B cell (primary cell): ENCODE measurements around the gene ITFG1. TPM values are rescaled to one million over a fixed set of nuclear protein-coding genes. Genes with fewer than 3 reads are reported as not detected.
"Not testable (repeated sequence)": the region's sequence is repeated elsewhere in the genome, so short reads cannot be mapped to it uniquely, and the experiment has no call there.

Source experiments
- ATAC-seq: fragments of 200-7000 bp; cut with Tn5 transposase; one replicate; pipeline ENCODE4 v1.10.0; 2021; ENCODE audit warnings: low read depth, mild to moderate bottlenecking, moderate number of reproducible peaks, moderate library complexity
- CTCF ChIA-PET: fragments of 350-600 bp; sonication (Branson Sonifier 250); formaldehyde crosslinking; loops from one replicate; lab custom pipeline; 2021; ENCODE audit warnings: antibody characterized with exemption, inconsistent platforms; lab: Charles Lee
- POLR2A ChIA-PET: fragments of 350-600 bp; sonication (Branson Sonifier 250); formaldehyde crosslinking; loops from one replicate; lab custom pipeline; 2021; ENCODE audit warnings: antibody characterized with exemption; lab: Charles Lee
- DNase-seq: peaks from one replicate; pipeline ENCODE4 v3.0.0; 2013
- H2AFZ ChIP-seq: 2 replicates; pipeline ENCODE4 v1.6.1; 2012; ENCODE audit warnings: mild to moderate bottlenecking, low read depth, low read length; ENCODE audit not compliant: insufficient read depth, poor library complexity, severe bottlenecking
- H3K27ac ChIP-seq, 2 donors: 1 replicate in 1 of 2; 2 replicates in 1 of 2; pipeline ENCODE4 v1.5.1; 2012 to 2013; ENCODE audit warnings: low read length in 2 of 2, mild to moderate bottlenecking in 2 of 2, moderate library complexity in 1 of 2
- H3K27me3 ChIP-seq, 4 experiments: fragments of 200-600 bp in 1 of 4; sonication (generic) in 1 of 4; replicated peaks in 1 of 4; 1 replicate in 2 of 4; 2 replicates in 2 of 4; pipeline versions ENCODE4 v1.6.1 to v1.7.0; 2013 to 2016; ENCODE audit warnings: low read length in 3 of 4, mild to moderate bottlenecking in 2 of 4, mixed read lengths in 1 of 4, moderate library complexity in 1 of 4; ENCODE audit not compliant: insufficient read depth in 4 of 4, control insufficient read depth in 3 of 4; ENCODE audit errors: control extremely low read depth in 1 of 4
- H3K36me3 ChIP-seq, 2 experiments: replicated peaks in 1 of 2; 1 replicate in 1 of 2; 2 replicates in 1 of 2; pipeline versions ENCODE4 v1.6.1 to v1.7.1; 2013; ENCODE audit warnings: low read length in 1 of 2; ENCODE audit not compliant: insufficient read depth in 2 of 2, control insufficient read depth in 1 of 2; ENCODE audit errors: control extremely low read depth in 1 of 2, extremely low read depth in 1 of 2
- H3K4me1 ChIP-seq, 2 donors: fragments of 200-600 bp in 1 of 2; sonication (generic) in 1 of 2; 1 replicate in 1 of 2; 2 replicates in 1 of 2; pipeline versions ENCODE4 v1.5.1 to v1.6.1; 2013 to 2017; ENCODE audit warnings: low read length in 2 of 2; ENCODE audit not compliant: control insufficient read depth in 2 of 2, insufficient read depth in 2 of 2
- H3K4me2 ChIP-seq: replicated peaks from 2 replicates; pipeline ENCODE3; 2012; ENCODE audit warnings: mild to moderate bottlenecking, low read depth, low read length; ENCODE audit not compliant: poor library complexity, severe bottlenecking
- H3K4me3 ChIP-seq, 5 experiments: fragments of 200-600 bp in 1 of 5; sonication (generic) in 1 of 5; 1 replicate in 3 of 5; 2 replicates in 2 of 5; pipeline versions ENCODE4 v1.5.1 to v1.7.0; 2011 to 2016; ENCODE audit warnings: low read length in 4 of 5, mild to moderate bottlenecking in 4 of 5, low read depth in 2 of 5, control low read depth in 1 of 5, moderate library complexity in 1 of 5; ENCODE audit not compliant: insufficient read depth in 1 of 5; ENCODE audit errors: control extremely low read depth in 1 of 5, extremely low read depth in 1 of 5
- H3K79me2 ChIP-seq: fragments of 200-600 bp; sonication (generic); one replicate; pipeline ENCODE4 v1.6.0; 2016; ENCODE audit warnings: low read length; ENCODE audit not compliant: control insufficient read depth, insufficient read depth
- H3K9ac ChIP-seq: fragments of 200-600 bp; sonication (generic); 2 replicates; pipeline ENCODE4 v1.6.1; 2017; ENCODE audit warnings: mild to moderate bottlenecking, low read length, moderate library complexity
- H3K9me3 ChIP-seq, 3 donors: one replicate each; pipeline versions ENCODE4 v1.6.1 to v1.7.1; 2013; ENCODE audit warnings: low read length in 2 of 3; ENCODE audit not compliant: control insufficient read depth in 2 of 3, insufficient read depth in 1 of 3; ENCODE audit errors: control extremely low read depth in 1 of 3
- H4K20me1 ChIP-seq: 2 replicates; pipeline ENCODE4 v1.6.0; 2012; ENCODE audit warnings: mild to moderate bottlenecking, low read length; ENCODE audit not compliant: insufficient read depth, control insufficient read depth, poor library complexity, severe bottlenecking
- H3K27ac Mint-ChIP-seq: one replicate; pipeline ENCODE4 v1.8.0; 2021; ENCODE audit warnings: mixed read lengths
- H3K27me3 Mint-ChIP-seq: one replicate; pipeline ENCODE4 v1.8.0; 2021; ENCODE audit warnings: mixed read lengths
- H3K4me1 Mint-ChIP-seq: one replicate; pipeline ENCODE4 v1.8.0; 2021; ENCODE audit warnings: mixed read lengths
- H3K4me3 Mint-ChIP-seq: one replicate; pipeline ENCODE4 v1.8.0; 2021; ENCODE audit warnings: mixed read lengths
- H3K9me3 Mint-ChIP-seq: one replicate; pipeline ENCODE4 v1.8.0; 2022; ENCODE audit warnings: mixed read lengths; ENCODE audit not compliant: insufficient read depth
- EZH2 ChIP-seq: IDR thresholded peaks from 2 replicates; pipeline ENCODE4 v1.6.1; 2012; ENCODE audit warnings: borderline replicate concordance, low read depth, mild to moderate bottlenecking, moderate library complexity, low read length; ENCODE audit not compliant: insufficient read depth, poor library complexity, severe bottlenecking
- WGBS: methylation state at CpG from one replicate; pipeline ENCODE4 v1.1.5; 2013; ENCODE audit warnings: missing lambda C conversion rate; ENCODE audit not compliant: insufficient coverage; 5-methylcytosine and 5-hydroxymethylcytosine counted together
- intact Hi-C: fragments of 100-400 bp; cut with micrococcal nuclease; formaldehyde crosslinking; loops from one replicate; pipeline ENCODE4 v1.10.0; 2022
- polyA plus RNA-seq: library from polyadenylated mRNA; depleted of rRNA; stranded (reverse); fragments of >200 nt; gene quantifications from 2 replicates; pipeline ENCODE4 v1.2.3, GENCODE V29; 2012
- total RNA-seq, 2 donors: library from RNA; stranded (reverse); fragments of 120-200 nt in 1 of 2; gene quantifications; 1 replicate in 1 of 2; 2 replicates in 1 of 2; pipeline versions ENCODE4 v1.2.3 to v1.2.4, GENCODE V29; 2013 to 2022
- TF ChIP-seq, protein P1 (sequence below): fragments of 200-600 bp; IDR thresholded peaks from one replicate; pipeline ENCODE4 v1.8.0; 2022; ENCODE audit warnings: antibody characterized with exemption, mild to moderate bottlenecking

Gene ITFG1
- total and polyA plus RNA-seq, 2 donors (not counting 1 experiment from before 2014, with no cell fraction given): 9.7 to 40.4 TPM

DNA sequence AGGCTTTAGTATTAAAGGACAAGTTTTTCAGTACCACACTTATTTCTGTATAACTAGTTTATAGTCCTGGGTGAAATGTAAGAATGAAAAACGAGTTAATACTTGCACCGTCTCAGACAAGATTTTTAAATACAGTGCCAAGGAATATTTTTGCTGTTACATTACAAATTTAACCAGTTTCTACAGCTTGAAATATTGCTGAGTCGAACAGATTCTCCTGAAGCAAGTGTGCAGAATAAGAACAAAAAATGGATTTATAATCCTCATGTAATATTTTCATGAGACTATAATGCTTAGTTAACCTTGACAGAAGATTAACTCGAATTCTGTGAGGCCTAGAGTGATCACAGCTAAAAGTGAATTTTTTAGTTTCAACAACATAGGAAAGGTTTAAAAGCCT is 320.2 kb downstream of the ITFG1 start:
- Mint-ChIP-seq H3K4me3 (no peak overlapping the region), H3K27ac (no peak overlapping the region), H3K4me1 (peaks cover 19% of the 10 kb centered on the region), H3K9me3 (no peaks in the 10 kb centered on the region), H3K27me3 (no peaks in the 10 kb centered on the region)
- Histone ChIP-seq H2AFZ (no peak overlapping the region), H3K27me3 (peaks cover 0 to 9% (median 0%) of the 10 kb centered on the region in 4 experiments), H3K4me3 (no peak overlapping the region), H4K20me1 (no peaks in the 10 kb centered on the region), H3K79me2 (no peaks in the 10 kb centered on the region), H3K4me2 (no peak overlapping the region), H3K9ac (no peak overlapping the region), H3K4me1 (peaks cover 9 to 16% of the 10 kb centered on the region in 2 donors), H3K9me3 (peaks cover 0 to 5% (median 0%) of the 10 kb centered on the region in 3 donors), H3K36me3 (no peaks in the 10 kb centered on the region), H3K27ac (no peak overlapping the region)
- no peak for TF ChIP-seq EZH2
- TF ChIP-seq, protein P1, sequence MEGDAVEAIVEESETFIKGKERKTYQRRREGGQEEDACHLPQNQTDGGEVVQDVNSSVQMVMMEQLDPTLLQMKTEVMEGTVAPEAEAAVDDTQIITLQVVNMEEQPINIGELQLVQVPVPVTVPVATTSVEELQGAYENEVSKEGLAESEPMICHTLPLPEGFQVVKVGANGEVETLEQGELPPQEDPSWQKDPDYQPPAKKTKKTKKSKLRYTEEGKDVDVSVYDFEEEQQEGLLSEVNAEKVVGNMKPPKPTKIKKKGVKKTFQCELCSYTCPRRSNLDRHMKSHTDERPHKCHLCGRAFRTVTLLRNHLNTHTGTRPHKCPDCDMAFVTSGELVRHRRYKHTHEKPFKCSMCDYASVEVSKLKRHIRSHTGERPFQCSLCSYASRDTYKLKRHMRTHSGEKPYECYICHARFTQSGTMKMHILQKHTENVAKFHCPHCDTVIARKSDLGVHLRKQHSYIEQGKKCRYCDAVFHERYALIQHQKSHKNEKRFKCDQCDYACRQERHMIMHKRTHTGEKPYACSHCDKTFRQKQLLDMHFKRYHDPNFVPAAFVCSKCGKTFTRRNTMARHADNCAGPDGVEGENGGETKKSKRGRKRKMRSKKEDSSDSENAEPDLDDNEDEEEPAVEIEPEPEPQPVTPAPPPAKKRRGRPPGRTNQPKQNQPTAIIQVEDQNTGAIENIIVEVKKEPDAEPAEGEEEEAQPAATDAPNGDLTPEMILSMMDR: no peak
- POLR2A ChIA-PET: no interaction called here
- intact Hi-C loops: loop anchor here (1.0 to 10.0 kb wide), 9 partner anchors 103 to 1482 kb away; partner anchors contain the start of gene LONP2
- no peak for DNase-seq
- CTCF ChIA-PET: interaction anchor here (0.8 to 6.2 kb wide), 13 partner anchors 8 to 1025 kb away, joined by 3 to 60 read pairs (median 18); partner anchors contain the start of gene ABCC12
- no peak for ATAC-seq
- WGBS: no CpG with 5 or more reads among the region's 4 CpGs

DNA sequence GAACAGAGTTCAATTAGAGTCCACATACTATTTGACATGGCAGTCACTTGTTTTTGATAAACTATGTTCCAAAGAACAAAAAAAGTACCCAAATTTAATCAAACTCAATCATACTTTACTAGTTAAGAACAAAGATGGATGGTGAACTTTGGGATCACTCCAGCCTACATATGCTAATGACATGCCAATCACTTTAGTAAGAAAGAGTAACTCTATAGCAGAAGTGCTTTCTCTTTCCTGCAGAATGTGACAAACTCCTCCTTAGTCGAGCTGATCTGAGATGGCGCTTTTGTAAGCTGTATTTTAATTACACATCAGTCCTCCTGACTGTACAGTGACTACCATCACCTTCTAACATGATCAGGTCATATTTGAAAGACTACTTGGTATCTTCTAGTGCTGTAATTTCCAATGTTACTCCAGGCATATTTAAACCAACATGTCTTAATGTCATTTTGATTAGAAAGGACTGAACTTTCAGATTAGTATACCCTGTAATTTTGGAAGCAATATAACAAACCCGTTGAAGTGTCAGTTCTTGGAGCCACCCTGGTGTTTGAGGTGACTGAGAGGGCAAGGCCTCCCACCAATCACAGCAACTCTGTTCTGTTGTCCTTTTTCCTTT is 321.2 kb downstream of the ITFG1 start:
- Histone ChIP-seq H4K20me1 (no peaks in the 10 kb centered on the region), H3K79me2 (no peaks in the 10 kb centered on the region), H3K4me3 (no peak overlapping the region), H3K4me2 (no peak overlapping the region), H3K9me3 (peaks cover 0 to 5% (median 0%) of the 10 kb centered on the region in 3 donors), H3K9ac (no peak overlapping the region), H3K4me1 (peaks cover 8 to 14% of the 10 kb centered on the region in 2 donors), H3K36me3 (no peaks in the 10 kb centered on the region), H2AFZ (no peak overlapping the region), H3K27ac (no peak overlapping the region), H3K27me3 (peaks cover 0 to 6% (median 0%) of the 10 kb centered on the region in 4 experiments)
- Mint-ChIP-seq H3K27ac (no peak overlapping the region), H3K27me3 (no peaks in the 10 kb centered on the region), H3K4me3 (no peak overlapping the region), H3K4me1 (peaks cover 19% of the 10 kb centered on the region), H3K9me3 (no peaks in the 10 kb centered on the region)
- ChIA-PET POLR2A (no interaction called here), CTCF (no interaction called here)
- TF ChIP-seq EZH2: no peak
- TF ChIP-seq, protein P1: no peak
- intact Hi-C loops: loop anchor here (2.0 to 10.0 kb wide), 6 partner anchors 123 to 1483 kb away; partner anchors contain the start of gene LONP2
- ATAC-seq (no peak), DNase-seq (no peak)
- 100% methylated on average over 1 of the region's 3 CpGs for WGBS

DNA sequence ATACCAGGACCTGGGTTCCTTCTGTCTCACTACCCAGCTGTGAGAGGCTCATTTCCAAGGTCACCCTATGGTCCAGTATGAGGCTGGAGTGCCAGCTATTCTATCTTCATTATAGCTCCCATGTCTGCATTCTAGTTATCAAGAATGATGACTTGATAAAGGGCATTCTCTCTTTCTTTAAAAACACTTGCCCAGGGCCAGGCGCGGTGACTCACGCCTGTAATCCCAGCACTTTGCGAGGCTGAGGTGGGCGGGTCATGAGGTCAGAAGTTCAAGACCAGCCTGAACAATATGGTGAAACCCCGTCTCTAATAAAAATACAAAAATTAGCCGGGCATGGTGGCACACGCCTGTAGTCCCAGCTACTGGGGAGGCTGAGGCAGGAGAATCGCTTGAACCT is 322.9 kb downstream of the ITFG1 start:
- CTCF ChIA-PET: interaction anchor here (0.8 kb wide), 1 partner anchor 1036 kb away, joined by 3 read pairs; no protein-coding TSS in a partner anchor
- H3K27ac Mint-ChIP-seq, H3K36me3 ChIP-seq, ATAC-seq, H3K4me3 ChIP-seq, H3K4me2 ChIP-seq, H2AFZ ChIP-seq, DNase-seq, H3K9me3 ChIP-seq, H3K79me2 ChIP-seq, H4K20me1 ChIP-seq, intact Hi-C loops, H3K4me1 ChIP-seq, H3K9me3 Mint-ChIP-seq, H3K27me3 Mint-ChIP-seq, H3K9ac ChIP-seq, H3K27ac ChIP-seq, H3K27me3 ChIP-seq, POLR2A ChIA-PET, H3K4me3 Mint-ChIP-seq: not testable (repeated sequence)
- WGBS: 92% methylated on average over 7 of the region's 9 CpGs
- H3K4me1 Mint-ChIP-seq: peaks cover 14% of the 10 kb centered on the region
